SK-N-SH (cell line): ENCODE results near the gene ST6GALNAC5.

Experiments
- EP300 ChIP-seq, 2 experiments: IDR thresholded peaks; 2 replicates each; pipeline versions ENCODE4 v1.4.0 to v1.6.1; 2012; ENCODE audit warnings: borderline replicate concordance in 1 of 2, low read depth in 1 of 2, low read length in 1 of 2
- EZH2phosphoT487 ChIP-seq: fragments of 200-600 bp; sonication (generic); IDR thresholded peaks from 2 replicates; pipeline ENCODE4 v1.6.1; 2017; ENCODE audit warnings: low read depth, mixed run types, mild to moderate bottlenecking, antibody characterized with exemption, moderate library complexity, borderline replicate concordance
- GATA2 ChIP-seq: sonication (generic); formaldehyde crosslinking; IDR thresholded peaks from 2 replicates; pipeline ENCODE4 v1.5.0; 2020; ENCODE audit warnings: mild to moderate bottlenecking, missing genetic modification reagents
- POLR2AphosphoS5 ChIP-seq: IDR thresholded peaks from 2 replicates; pipeline ENCODE4 v1.6.1; 2012; ENCODE audit warnings: low read depth, low read length
- RAD21 ChIP-seq: IDR thresholded peaks from 2 replicates; pipeline ENCODE4 v1.6.1; 2012; ENCODE audit warnings: mild to moderate bottlenecking, low read length
- SIN3A ChIP-seq: IDR thresholded peaks from 2 replicates; pipeline ENCODE4 v1.6.1; 2012; ENCODE audit warnings: low read depth, mild to moderate bottlenecking, low read length, moderate library complexity, borderline replicate concordance
- SMC3 ChIP-seq: IDR thresholded peaks from 2 replicates; pipeline ENCODE4 v1.6.1; 2012; ENCODE audit warnings: low read depth, low read length, improper control_type of control experiment
- TF ChIP-seq, protein P1 (sequence below): fragments of 200-600 bp; sonication (generic); IDR thresholded peaks from 2 replicates; pipeline ENCODE4 v1.6.1; 2017; ENCODE audit warnings: antibody characterized with exemption, mild to moderate bottlenecking, moderate library complexity

GRCh38 chr1:77103486-77103885 lies 236.2 kb downstream of the ST6GALNAC5 start:
- no peak for TF ChIP-seq SMC3
- TF ChIP-seq POLR2AphosphoS5: no peak
- TF ChIP-seq EP300 (IDR thresholded peaks at IDR 0.05; ENCODE audit: borderline replicate concordance in 1 of 2, low read depth in 1 of 2, low read length in 1 of 2): no peak
- TF ChIP-seq SIN3A: no peak
- TF ChIP-seq, protein P1, sequence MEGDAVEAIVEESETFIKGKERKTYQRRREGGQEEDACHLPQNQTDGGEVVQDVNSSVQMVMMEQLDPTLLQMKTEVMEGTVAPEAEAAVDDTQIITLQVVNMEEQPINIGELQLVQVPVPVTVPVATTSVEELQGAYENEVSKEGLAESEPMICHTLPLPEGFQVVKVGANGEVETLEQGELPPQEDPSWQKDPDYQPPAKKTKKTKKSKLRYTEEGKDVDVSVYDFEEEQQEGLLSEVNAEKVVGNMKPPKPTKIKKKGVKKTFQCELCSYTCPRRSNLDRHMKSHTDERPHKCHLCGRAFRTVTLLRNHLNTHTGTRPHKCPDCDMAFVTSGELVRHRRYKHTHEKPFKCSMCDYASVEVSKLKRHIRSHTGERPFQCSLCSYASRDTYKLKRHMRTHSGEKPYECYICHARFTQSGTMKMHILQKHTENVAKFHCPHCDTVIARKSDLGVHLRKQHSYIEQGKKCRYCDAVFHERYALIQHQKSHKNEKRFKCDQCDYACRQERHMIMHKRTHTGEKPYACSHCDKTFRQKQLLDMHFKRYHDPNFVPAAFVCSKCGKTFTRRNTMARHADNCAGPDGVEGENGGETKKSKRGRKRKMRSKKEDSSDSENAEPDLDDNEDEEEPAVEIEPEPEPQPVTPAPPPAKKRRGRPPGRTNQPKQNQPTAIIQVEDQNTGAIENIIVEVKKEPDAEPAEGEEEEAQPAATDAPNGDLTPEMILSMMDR: no peak
- TF ChIP-seq EZH2phosphoT487: no peak
- no peak for TF ChIP-seq RAD21
- no peak for TF ChIP-seq GATA2 (CRISPR knock-in tag)
